WTC11 (cell line): ENCODE data around the gene RAB1B. TPM values are rescaled to one million over a fixed set of nuclear protein-coding genes. Genes with fewer than 3 reads are reported as not detected.

ENCODE experiments used
- ATAC-seq: fragments of 200-7000 bp; cut with Tn5 transposase; 2 replicates; pipeline ENCODE4 v1.10.0; 2021; ENCODE audit warnings: mild to moderate bottlenecking, moderate library complexity
- CTCF ChIA-PET: fragments of 300-600 bp; sonication (Branson Sonifier 250); formaldehyde crosslinking; loops from one replicate; lab custom pipeline; 2021; ENCODE audit warnings: antibody characterized with exemption; lab: Charles Lee
- POLR2A ChIA-PET: fragments of 350-600 bp; sonication (Branson Sonifier 250); formaldehyde crosslinking; loops from one replicate; lab custom pipeline; 2021; ENCODE audit warnings: antibody characterized with exemption; lab: Charles Lee
- DNase-seq: peaks from one replicate; pipeline ENCODE4 v3.0.0; 2021; ENCODE audit warnings: low spot score
- H3K27ac Mint-ChIP-seq: 2 replicates; pipeline ENCODE4 v1.8.0; 2021; ENCODE audit warnings: mixed read lengths
- H3K27me3 Mint-ChIP-seq: 2 replicates; pipeline ENCODE4 v1.8.0; 2021; ENCODE audit warnings: low read depth, mild to moderate bottlenecking, moderate library complexity, mixed read lengths
- H3K36me3 Mint-ChIP-seq: 2 replicates; pipeline ENCODE4 v1.8.0; 2021; ENCODE audit warnings: mixed read lengths
- H3K4me1 Mint-ChIP-seq: 2 replicates; pipeline ENCODE4 v1.8.0; 2022; ENCODE audit warnings: mixed read lengths
- H3K4me3 Mint-ChIP-seq: 2 replicates; pipeline ENCODE4 v1.8.0; 2021; ENCODE audit warnings: mild to moderate bottlenecking, moderate library complexity, mixed read lengths
- H3K9me3 Mint-ChIP-seq: 2 replicates; pipeline ENCODE4 v1.8.0; 2021; ENCODE audit warnings: mixed read lengths
- CREM ChIP-seq: sonication (generic); formaldehyde crosslinking; IDR thresholded peaks from 2 replicates; pipeline ENCODE4 v1.8.1; 2022; ENCODE audit warnings: mild to moderate bottlenecking, missing genetic modification reagents, moderate library complexity
- EMX1 ChIP-seq: fragments of 250-450 bp; sonication (Bioruptor Pico); IDR thresholded peaks from 2 replicates; pipeline ENCODE4 v1.8.0; 2021; ENCODE audit warnings: mild to moderate bottlenecking
- GRHL2 ChIP-seq: fragments of 250-450 bp; sonication (Bioruptor Pico); IDR thresholded peaks from 2 replicates; pipeline ENCODE4 v1.8.0; 2022; ENCODE audit warnings: mild to moderate bottlenecking, moderate library complexity; ENCODE audit not compliant: insufficient replicate concordance, severe bottlenecking
- JAZF1 ChIP-seq: fragments of 250-450 bp; sonication (Bioruptor Pico); IDR thresholded peaks from 2 replicates; pipeline ENCODE4 v1.9.0; 2021; ENCODE audit warnings: moderate library complexity, mild to moderate bottlenecking, inconsistent platforms
- JUN ChIP-seq: sonication (generic); formaldehyde crosslinking; IDR thresholded peaks from 2 replicates; pipeline ENCODE4 v1.8.0; 2023; ENCODE audit warnings: mild to moderate bottlenecking, missing genetic modification reagents
- NR2C2 ChIP-seq: sonication (generic); formaldehyde crosslinking; IDR thresholded peaks from 2 replicates; pipeline ENCODE4 v1.8.0; 2022; ENCODE audit warnings: mild to moderate bottlenecking, missing genetic modification reagents
- SP1 ChIP-seq: sonication (generic); formaldehyde crosslinking; conservative IDR thresholded peaks from 2 replicates; pipeline ENCODE4 v1.8.1; 2022; ENCODE audit warnings: missing genetic modification reagents
- ZNF396 ChIP-seq: fragments of 250-450 bp; sonication (Bioruptor Pico); IDR thresholded peaks from 2 replicates; pipeline ENCODE4 v1.8.0; 2021; ENCODE audit warnings: mild to moderate bottlenecking, moderate library complexity, borderline replicate concordance
- ZNF416 ChIP-seq: fragments of 250-450 bp; sonication (Bioruptor Pico); IDR thresholded peaks from 2 replicates; pipeline ENCODE4 v1.9.0; 2021; ENCODE audit warnings: mild to moderate bottlenecking, inconsistent platforms
- total RNA-seq: library from RNA; stranded (reverse); gene quantifications from 3 replicates; pipeline ENCODE4 v1.2.3, GENCODE V29; 2021
- TF ChIP-seq, protein P1 (sequence below): sonication (generic); formaldehyde crosslinking; IDR thresholded peaks from 2 replicates; pipeline ENCODE4 v1.8.1; 2022; ENCODE audit warnings: mild to moderate bottlenecking, moderate library complexity, missing genetic modification reagents
- TF ChIP-seq, protein P2 (sequence below): sonication (generic); formaldehyde crosslinking; IDR thresholded peaks from 2 replicates; pipeline ENCODE4 v1.8.1; 2023; ENCODE audit warnings: mild to moderate bottlenecking, missing genetic modification reagents
- TF ChIP-seq, protein P3 (sequence below): sonication (generic); formaldehyde crosslinking; IDR thresholded peaks from 2 replicates; pipeline ENCODE4 v1.8.1; 2023; ENCODE audit warnings: mild to moderate bottlenecking, missing genetic modification reagents, moderate library complexity
- TF ChIP-seq, protein P4 (sequence below): sonication (generic); formaldehyde crosslinking; IDR thresholded peaks from 2 replicates; pipeline ENCODE4 v1.8.1; 2023; ENCODE audit warnings: mild to moderate bottlenecking, missing genetic modification reagents, moderate library complexity
- TF ChIP-seq, protein P5 (sequence below): sonication (generic); formaldehyde crosslinking; IDR thresholded peaks from 2 replicates; pipeline ENCODE4 v1.8.0; 2022; ENCODE audit warnings: mild to moderate bottlenecking, missing genetic modification reagents
- TF ChIP-seq, protein P6 (sequence below): fragments of 250-450 bp; sonication (Bioruptor Pico); IDR thresholded peaks from 2 replicates; pipeline ENCODE4 v2.1.2; 2022; ENCODE audit warnings: mild to moderate bottlenecking, moderate library complexity
- TF ChIP-seq, protein P7 (sequence below): fragments of 250-450 bp; sonication (Bioruptor Pico); conservative IDR thresholded peaks from 2 replicates; pipeline ENCODE4 v1.9.0; 2021; ENCODE audit warnings: mild to moderate bottlenecking
- TF ChIP-seq, protein P8 (sequence below): fragments of 250-450 bp; sonication (Bioruptor Pico); IDR thresholded peaks from 2 replicates; pipeline ENCODE4 v1.9.0; 2021; ENCODE audit warnings: mild to moderate bottlenecking, borderline replicate concordance

RAB1B gene
- total RNA-seq, 1 experiment from 2014 or later: 125 TPM

DNA sequence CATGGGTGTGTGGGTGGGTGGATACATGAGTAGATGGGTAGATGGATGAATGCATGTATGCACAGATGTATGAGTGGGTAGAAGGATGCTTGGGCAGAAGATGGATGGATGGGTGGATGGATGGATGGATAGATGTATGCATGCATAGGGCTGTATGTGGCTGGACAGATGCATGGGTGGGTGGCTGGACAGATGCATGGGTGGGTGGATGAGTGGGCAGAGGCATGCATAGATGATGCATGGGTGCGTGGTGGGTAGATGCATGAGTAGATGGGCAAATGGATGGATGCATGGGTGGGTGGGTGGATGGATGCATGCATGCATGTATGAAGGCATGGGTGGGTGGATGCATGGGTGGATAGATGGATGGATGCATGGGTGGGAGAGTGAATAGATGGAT is 55.2 kb downstream of the RAB1B start:
- TF ChIP-seq, protein P1, sequence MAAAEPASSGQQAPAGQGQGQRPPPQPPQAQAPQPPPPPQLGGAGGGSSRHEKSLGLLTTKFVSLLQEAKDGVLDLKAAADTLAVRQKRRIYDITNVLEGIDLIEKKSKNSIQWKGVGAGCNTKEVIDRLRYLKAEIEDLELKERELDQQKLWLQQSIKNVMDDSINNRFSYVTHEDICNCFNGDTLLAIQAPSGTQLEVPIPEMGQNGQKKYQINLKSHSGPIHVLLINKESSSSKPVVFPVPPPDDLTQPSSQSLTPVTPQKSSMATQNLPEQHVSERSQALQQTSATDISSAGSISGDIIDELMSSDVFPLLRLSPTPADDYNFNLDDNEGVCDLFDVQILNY (CRISPR knock-in tag): no peak
- TF ChIP-seq, protein P2, sequence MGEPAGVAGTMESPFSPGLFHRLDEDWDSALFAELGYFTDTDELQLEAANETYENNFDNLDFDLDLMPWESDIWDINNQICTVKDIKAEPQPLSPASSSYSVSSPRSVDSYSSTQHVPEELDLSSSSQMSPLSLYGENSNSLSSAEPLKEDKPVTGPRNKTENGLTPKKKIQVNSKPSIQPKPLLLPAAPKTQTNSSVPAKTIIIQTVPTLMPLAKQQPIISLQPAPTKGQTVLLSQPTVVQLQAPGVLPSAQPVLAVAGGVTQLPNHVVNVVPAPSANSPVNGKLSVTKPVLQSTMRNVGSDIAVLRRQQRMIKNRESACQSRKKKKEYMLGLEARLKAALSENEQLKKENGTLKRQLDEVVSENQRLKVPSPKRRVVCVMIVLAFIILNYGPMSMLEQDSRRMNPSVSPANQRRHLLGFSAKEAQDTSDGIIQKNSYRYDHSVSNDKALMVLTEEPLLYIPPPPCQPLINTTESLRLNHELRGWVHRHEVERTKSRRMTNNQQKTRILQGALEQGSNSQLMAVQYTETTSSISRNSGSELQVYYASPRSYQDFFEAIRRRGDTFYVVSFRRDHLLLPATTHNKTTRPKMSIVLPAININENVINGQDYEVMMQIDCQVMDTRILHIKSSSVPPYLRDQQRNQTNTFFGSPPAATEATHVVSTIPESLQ (CRISPR knock-in tag): no peak
- no peak for TF ChIP-seq SP1
- TF ChIP-seq, protein P3, sequence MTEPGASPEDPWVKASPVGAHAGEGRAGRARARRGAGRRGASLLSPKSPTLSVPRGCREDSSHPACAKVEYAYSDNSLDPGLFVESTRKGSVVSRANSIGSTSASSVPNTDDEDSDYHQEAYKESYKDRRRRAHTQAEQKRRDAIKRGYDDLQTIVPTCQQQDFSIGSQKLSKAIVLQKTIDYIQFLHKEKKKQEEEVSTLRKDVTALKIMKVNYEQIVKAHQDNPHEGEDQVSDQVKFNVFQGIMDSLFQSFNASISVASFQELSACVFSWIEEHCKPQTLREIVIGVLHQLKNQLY (CRISPR knock-in tag): no peak
- no peak for TF ChIP-seq CREM (CRISPR knock-in tag)
- no peak for TF ChIP-seq EMX1
- TF ChIP-seq, protein P4, sequence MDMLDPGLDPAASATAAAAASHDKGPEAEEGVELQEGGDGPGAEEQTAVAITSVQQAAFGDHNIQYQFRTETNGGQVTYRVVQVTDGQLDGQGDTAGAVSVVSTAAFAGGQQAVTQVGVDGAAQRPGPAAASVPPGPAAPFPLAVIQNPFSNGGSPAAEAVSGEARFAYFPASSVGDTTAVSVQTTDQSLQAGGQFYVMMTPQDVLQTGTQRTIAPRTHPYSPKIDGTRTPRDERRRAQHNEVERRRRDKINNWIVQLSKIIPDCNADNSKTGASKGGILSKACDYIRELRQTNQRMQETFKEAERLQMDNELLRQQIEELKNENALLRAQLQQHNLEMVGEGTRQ (CRISPR knock-in tag): no peak
- TF ChIP-seq, protein P5, sequence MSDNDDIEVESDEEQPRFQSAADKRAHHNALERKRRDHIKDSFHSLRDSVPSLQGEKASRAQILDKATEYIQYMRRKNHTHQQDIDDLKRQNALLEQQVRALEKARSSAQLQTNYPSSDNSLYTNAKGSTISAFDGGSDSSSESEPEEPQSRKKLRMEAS (CRISPR knock-in tag): no peak
- no peak for TF ChIP-seq JUN (CRISPR knock-in tag)
- no peak for TF ChIP-seq NR2C2
- TF ChIP-seq ZNF396: no peak
- TF ChIP-seq GRHL2 (CRISPR knock-in tag): no peak
- TF ChIP-seq, protein P6, sequence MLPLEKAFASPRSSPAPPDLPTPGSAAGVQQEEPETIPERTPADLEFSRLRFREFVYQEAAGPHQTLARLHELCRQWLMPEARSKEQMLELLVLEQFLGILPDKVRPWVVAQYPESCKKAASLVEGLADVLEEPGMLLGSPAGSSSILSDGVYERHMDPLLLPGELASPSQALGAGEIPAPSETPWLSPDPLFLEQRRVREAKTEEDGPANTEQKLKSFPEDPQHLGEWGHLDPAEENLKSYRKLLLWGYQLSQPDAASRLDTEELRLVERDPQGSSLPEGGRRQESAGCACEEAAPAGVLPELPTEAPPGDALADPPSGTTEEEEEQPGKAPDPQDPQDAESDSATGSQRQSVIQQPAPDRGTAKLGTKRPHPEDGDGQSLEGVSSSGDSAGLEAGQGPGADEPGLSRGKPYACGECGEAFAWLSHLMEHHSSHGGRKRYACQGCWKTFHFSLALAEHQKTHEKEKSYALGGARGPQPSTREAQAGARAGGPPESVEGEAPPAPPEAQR (CRISPR knock-in tag): no peak
- TF ChIP-seq, protein P7, sequence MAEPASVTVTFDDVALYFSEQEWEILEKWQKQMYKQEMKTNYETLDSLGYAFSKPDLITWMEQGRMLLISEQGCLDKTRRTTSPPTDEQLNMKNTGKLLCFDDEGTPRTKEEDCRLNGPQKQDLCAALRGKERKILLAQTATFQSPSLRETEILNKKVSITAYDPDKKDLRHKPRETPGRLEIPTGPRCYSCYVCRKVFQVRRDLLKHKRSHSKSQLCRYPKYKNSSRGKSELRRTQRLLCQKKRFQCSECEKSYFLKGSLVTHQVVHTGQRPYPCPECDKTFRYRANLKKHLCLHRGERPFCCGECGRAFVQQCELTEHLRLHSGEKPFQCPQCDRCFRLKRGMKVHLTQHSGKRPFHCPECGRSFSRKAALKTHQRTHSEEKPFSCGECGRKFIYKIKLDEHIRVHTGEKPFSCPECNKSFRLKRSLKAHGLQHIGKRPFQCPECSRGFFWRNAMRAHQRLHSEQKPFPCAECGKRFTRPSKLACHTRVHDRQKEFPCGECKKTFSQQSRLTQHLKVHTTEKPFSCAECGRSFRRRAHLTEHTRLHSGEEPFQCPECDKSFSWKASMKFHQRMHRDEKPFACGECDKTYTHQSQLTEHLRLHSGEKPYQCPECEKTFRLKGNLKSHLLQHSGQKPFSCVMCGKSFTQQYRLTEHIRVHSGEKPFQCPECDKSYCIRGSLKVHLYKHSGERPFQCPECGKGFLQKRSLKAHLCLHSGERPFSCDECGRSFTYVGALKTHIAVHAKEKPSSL (CRISPR knock-in tag): no peak
- TF ChIP-seq, protein P8, sequence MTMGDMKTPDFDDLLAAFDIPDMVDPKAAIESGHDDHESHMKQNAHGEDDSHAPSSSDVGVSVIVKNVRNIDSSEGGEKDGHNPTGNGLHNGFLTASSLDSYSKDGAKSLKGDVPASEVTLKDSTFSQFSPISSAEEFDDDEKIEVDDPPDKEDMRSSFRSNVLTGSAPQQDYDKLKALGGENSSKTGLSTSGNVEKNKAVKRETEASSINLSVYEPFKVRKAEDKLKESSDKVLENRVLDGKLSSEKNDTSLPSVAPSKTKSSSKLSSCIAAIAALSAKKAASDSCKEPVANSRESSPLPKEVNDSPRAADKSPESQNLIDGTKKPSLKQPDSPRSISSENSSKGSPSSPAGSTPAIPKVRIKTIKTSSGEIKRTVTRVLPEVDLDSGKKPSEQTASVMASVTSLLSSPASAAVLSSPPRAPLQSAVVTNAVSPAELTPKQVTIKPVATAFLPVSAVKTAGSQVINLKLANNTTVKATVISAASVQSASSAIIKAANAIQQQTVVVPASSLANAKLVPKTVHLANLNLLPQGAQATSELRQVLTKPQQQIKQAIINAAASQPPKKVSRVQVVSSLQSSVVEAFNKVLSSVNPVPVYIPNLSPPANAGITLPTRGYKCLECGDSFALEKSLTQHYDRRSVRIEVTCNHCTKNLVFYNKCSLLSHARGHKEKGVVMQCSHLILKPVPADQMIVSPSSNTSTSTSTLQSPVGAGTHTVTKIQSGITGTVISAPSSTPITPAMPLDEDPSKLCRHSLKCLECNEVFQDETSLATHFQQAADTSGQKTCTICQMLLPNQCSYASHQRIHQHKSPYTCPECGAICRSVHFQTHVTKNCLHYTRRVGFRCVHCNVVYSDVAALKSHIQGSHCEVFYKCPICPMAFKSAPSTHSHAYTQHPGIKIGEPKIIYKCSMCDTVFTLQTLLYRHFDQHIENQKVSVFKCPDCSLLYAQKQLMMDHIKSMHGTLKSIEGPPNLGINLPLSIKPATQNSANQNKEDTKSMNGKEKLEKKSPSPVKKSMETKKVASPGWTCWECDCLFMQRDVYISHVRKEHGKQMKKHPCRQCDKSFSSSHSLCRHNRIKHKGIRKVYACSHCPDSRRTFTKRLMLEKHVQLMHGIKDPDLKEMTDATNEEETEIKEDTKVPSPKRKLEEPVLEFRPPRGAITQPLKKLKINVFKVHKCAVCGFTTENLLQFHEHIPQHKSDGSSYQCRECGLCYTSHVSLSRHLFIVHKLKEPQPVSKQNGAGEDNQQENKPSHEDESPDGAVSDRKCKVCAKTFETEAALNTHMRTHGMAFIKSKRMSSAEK (CRISPR knock-in tag): no peak
- TF ChIP-seq JAZF1 (CRISPR knock-in tag): no peak
- TF ChIP-seq ZNF416: no peak
- POLR2A ChIA-PET: interaction anchor here (0.7 to 1.7 kb wide), 2 partner anchors 11 to 56 kb away, joined by 3 to 8 read pairs; no protein-coding TSS in a partner anchor
- Mint-ChIP-seq H3K4me1 (peaks cover 18% of the 10 kb centered on the region), H3K4me3 (no peak overlapping the region), H3K27ac (no peak overlapping the region), H3K36me3 (peaks cover 17% of the 10 kb centered on the region), H3K9me3 (peaks cover 24% of the 10 kb centered on the region), H3K27me3 (peaks cover 28% of the 10 kb centered on the region)
- no peak for DNase-seq
- ATAC-seq: no peak
- CTCF ChIA-PET: interaction anchor here (2.1 kb wide), 1 partner anchor 11 kb away, joined by 27 read pairs; no protein-coding TSS in a partner anchor
